DMS 273 treated with DMSO at 0.1 percent for 48 hours (cell line): ENCODE measurements around the gene ATP8B2.

Source experiments
- DNase-seq: peaks from one replicate; lab custom pipeline; 2025; lab: John Stamatoyannopoulos, UW

ATP8B2 gene

DNA sequence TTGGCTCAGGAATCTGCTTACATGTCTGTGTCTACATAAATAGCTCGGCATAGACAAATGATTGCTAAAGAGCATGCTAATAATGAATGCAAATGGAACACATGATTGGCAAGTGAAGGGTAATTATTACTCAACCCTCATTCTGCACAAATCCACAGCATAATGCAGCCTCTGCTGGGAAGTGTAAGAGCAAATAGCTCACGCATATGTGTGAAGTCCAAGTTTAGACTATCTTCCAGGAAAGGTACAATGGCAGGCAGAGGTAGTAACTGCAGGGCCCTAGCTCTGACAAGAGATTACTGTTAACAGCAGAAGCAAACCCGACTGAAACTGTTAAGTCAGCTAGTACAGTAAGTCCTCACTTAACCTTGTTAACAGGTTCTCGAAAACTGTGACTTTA is 72.8 kb downstream of the ATP8B2 start:
- DNase-seq = no peak

DNA sequence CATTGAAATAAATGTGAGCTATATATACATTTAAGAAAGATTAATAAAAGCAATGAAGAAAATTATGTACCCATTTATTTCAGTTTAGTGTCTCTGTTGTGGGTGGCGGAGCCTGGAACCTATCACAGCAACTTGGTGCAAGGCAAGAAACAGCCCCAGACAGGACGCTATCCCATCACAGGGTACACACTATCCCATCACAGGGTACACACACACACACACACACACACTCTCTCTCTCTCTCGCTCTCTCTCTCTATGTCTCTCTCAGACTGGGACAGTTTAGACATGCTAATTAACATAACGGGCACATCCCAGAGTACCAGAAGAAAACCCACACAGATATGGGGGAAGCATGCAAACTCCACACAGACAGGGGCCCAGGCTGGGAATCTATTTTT is 73.4 kb downstream of the ATP8B2 start:
- no peak for DNase-seq

DNA sequence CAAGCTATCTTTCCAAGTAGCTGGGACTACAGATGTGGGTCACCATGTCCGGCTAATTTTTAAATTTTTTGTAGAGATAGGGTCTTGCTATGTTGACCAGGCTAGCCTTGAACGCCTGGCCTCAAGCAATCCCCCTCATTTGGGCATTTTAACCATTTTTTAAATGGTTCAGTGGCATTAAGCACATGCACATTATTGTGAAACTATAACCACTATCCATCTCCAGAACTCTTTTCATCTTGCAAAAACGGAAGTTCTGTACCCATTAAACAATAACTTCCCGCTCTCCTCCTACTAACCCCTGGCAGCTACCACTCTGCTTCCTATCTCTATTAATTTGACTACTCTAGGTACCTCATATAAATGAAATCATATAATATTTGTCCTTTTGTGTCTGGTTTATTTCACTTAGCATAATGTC is 75.1 kb downstream of the ATP8B2 start:
- DNase-seq = no peak
